GM21526 (cell line): ENCODE results near the gene CYP2E1.
"Not testable (repeated sequence)": the region's sequence is repeated elsewhere in the genome, so short reads cannot be mapped to it uniquely, and the experiment has no call there.

ENCODE experiments used
- ATAC-seq: cut with Tn5 transposase; IDR thresholded peaks from one replicate; pipeline ENCODE4 v1.9.1; 2021; ENCODE audit warnings: moderate library complexity; ENCODE audit not compliant: unreplicated experiment, low FRiP score

Gene CYP2E1

DNA sequence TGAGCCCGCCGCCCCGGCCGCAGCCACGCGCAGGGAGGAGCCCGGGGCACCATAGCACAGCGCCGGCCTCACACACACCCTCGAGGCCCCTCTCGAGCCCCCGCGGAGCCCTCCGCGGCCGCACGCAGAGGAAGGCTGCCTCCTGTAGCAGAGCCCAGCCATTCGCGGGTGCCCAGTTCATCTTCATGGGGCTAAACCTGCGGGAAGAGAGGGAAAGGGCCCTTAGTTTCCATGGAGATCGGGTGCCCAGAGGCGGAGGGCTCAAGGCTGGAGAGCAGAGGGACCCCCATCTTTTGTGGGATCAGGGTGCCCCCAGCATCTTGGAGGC is 41.1 kb downstream of the CYP2E1 start:
- no peak for ATAC-seq

DNA sequence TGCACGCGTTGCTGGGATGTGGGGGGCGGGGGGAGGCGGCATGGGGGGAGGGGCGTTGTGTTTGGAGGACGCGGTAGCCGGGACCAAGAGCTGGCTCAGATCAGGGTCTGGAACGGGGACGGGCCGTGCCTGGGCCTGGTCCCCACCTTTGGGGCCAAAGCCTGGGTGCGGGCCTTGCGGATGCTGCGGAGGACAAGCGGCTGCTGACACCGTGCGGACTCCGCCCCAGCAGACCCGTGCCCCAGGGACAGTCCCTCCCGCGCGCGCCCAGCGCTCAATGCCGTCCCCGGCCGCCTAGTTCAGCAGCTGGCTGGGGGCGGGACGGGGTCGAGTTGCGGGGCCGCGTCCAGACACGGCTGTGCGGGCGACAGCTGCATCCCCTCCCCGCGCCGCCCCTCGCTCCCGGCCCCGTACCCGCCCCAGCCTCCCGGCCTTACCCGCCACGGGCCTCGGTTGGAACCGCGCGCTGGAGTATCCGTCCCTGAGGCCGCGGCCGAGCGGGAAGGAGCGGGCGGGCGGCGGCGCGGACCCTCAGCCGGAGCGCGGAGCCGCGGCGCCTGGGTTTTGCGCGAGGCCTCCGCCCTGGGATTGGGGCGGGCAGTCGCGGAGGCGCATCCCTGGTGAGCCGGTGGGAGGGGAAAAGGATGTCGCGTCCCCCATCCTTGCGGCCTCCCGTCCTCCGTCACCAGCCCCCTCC is 41.8 kb downstream of the CYP2E1 start:
- not testable (repeated sequence) for ATAC-seq

DNA sequence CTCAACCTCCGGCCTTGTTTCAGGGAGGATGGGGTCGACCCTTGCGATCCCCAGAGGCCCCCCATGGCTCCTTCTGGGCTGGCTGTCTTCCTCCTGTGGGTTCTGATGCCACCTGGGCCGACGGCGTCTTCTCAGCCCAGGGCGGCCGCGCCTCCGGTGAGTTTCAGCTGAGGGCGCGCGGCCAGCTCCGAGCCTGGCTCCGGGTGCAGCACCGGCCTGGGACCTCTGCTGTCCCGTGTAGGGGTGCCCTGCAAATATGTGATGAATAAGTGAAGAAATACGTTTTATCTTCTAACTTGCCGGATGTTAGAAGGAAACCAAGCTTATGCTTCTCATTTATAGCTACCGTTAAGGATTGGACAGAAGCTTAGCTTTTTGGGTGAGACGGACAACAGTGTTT is 42.6 kb downstream of the CYP2E1 start:
- ATAC-seq: not testable (repeated sequence)

DNA sequence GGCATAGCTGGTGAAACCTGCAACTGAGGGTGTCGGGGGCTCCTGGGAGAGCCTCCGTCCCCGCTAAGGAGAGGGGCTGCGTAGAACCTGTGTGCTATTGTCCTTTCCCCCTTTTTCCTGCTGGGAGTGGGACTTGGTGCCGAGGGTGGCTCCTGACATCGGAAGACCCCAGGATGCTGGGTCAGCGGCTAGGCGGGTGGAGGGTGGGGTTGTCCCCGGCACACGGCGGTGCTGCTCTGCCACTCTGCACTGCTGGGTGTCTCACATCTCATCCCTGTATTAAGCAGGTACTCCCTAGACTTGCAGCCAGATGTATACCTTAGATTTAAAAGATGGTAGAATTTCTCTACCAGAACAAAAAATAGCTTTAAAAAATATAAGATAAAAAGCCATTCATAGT is 44.9 kb downstream of the CYP2E1 start:
- not testable (repeated sequence) for ATAC-seq

DNA sequence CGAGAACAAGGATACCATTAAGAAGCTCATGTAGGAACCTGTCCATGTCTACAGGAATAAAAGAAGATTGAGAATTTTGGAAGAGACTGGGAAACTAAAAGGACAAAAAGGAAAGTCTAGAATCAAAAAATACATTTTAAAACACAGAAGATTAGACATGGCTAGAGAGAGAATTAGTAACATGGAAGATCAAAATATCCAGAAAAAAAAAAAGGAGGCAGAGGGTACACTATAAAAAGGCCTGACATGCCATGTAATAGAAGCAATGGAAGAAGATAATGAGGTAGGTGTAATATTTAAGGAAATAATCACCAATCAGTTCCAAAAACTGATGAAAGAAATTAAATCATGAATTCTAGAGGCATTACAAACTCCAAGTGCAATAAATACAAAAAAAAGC is 46.3 kb downstream of the CYP2E1 start:
- ATAC-seq: not testable (repeated sequence)

DNA sequence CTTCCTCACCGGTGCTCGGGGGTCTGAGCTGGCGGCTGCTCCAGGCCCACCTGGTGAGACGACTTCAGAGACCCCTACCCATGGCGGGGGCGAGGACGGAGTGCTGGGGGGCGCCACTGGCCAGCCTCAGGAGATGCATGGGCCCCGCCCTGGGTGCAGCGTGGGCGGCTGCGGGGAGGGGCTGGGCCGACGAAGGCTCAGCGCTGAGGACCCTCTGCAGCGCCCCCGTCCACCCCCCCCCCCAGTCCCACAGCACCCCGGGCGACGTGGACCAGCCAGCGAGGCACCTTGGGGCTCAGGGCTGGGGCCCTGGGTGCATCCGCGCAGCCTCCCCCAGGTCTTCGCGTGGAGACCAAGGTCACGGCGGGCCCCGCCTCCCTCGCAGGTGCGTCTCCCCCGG is 49.9 kb downstream of the CYP2E1 start:
- ATAC-seq: not testable (repeated sequence)
